ENCODE measurements around the gene C1QTNF12.

GRCh38 chr1:1231400-1232207 is 14.9 kb downstream of the C1QTNF12 start, which contains the start of gene SDF4:
- TF ChIP-seq CTCF (conservative IDR thresholded peaks at IDR 0.05; ENCODE audit: low read depth, low read length) (no peak), EZH2 (IDR thresholded peaks at IDR 0.05; ENCODE audit: borderline replicate concordance, low read depth, low read length, poor library complexity, severe bottlenecking) (no peak)

Data from A673 (cell line).